Retina (tissue), 1 donor: ENCODE results near the gene BANF2.

ENCODE experiments used
- DNase-seq: peaks from one replicate; pipeline ENCODE4 v3.0.0-alpha.2; 2016

The BANF2 gene

GRCh38 chr20:17735959-17736621 lies 36.3 kb downstream of the BANF2 start:
- no peak for DNase-seq

GRCh38 chr20:17738154-17738553 lies 38.4 kb downstream of the BANF2 start:
- DNase-seq: no peak

- no peak for DNase-seq
Measured at GRCh38 chr20:17741220-17741619, 41.5 kb downstream of the BANF2 start.

- no peak for DNase-seq
Measured at GRCh38 chr20:17742731-17743130, 43.0 kb downstream of the BANF2 start.

DNA sequence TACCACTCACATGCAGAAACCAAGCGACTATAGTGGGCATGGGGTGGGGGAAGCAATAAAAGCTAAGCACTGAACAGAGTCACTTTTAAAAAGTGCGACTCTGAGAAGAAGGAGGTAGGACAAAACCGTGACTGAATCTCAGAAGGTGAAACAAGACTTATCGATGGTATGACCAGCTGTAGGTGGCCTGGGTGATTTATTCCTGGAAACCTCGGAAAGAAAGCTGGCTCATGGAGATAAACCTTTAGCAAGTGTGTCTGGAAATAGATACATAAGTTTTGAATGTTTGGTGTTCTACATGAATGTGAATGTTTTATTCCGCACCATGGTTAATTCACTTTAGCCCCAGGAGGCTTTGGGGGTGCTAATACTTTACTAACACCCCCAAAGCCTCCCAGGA lies 43.9 kb downstream of the BANF2 start:
- no peak for DNase-seq

DNA sequence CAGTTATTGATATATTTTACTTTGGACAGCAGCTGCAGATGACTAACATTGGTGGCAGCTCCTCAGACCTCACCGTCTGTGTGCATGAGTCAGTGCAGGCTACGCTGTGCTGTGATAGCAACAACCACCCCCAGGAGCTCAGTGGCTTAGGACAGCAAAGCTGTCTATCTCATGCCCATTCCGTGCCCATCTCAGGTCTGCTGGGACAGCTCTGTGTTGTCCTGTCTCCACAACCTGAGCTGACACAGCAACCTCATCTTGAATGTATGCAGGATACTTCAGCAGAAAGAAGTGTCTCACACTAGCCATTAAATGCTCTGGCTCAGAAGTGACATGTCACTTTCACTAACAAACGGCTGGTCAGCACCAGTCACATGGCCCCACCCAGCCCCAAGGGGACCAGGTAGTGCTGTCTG lies 47.7 kb downstream of the BANF2 start:
- peak; percentile 6 for DNase-seq

- no peak for DNase-seq
Measured at GRCh38 chr20:17748279-17748678, 48.5 kb downstream of the BANF2 start.

DNA sequence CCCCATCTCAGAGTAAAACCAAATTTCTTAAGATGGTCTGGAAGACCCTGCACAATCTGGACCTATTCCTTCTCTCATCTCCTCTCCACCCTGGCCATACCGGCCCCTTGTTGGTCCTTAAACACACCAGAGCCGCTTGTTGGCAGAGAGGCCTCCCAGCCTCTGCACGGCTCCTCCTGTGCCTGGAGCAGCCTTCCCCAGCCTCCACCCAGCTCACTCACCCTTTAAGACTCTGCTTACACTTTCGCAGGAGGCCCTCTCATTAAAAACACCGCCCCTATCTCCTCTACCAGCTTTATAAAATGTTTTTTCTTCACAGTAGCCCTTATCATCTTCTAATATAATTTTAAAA lies 49.8 kb downstream of the BANF2 start:
- no peak for DNase-seq

DNA sequence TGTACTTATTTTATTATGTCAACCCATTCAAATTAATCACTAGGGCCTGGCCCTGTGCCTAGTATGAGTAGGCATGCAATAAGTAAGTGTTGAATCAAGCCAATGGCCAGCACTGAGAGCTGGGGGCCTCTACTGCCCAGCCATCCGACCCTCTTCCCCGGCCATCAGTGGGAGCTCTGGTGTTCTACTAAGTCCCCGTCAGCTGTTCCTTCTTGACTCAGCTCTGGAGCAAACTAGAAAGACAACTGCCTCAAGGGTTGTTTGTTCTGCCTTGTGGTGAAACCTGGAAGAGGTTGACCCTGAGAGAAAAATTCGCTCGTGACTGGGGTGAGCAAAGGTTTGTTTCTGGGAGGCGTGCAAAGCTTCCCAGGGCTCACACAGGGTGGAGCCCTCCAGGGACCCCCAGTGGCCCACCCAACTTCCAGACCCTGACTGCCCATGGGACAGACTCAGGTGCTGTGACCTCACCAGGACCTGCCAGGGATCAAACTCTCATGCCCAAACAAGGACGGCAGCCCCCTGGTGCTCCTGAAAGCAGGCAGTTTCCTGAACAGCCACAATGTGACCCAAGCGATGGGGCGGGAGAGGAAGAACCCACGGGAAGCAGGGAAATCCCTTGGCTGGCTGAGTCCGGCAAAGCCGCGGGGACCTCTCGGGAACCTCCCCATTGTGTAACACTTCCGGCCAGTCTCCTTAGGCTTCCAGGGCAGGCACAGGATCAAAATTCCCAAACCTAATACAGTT lies 50.4 kb downstream of the BANF2 start:
- no peak for DNase-seq

- DNase-seq: no peak
Measured at GRCh38 chr20:17750722-17751045, 50.9 kb downstream of the BANF2 start.

GRCh38 chr20:17751640-17752039 lies 51.9 kb downstream of the BANF2 start:
- no peak for DNase-seq

DNA sequence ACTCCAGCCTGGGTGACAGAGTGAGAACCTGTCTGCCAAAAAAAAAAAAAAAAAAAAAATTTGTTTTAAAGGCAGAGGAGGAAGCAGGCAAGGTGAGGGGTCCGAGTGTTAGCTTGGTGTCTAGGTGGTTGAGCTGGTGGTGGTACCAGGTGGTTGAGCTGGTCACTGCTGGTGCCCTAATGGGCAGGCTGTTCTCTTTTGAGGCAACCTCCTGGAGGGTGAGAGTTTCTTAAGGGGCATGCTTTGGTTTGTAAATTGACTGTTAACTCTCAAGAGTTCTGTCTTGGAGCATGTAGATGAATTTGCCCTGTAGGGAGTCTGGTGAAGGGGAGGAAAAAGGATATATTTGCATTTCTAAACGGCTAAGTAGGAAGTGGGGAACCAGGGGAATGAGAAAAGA lies 52.7 kb downstream of the BANF2 start:
- DNase-seq: no peak

DNA sequence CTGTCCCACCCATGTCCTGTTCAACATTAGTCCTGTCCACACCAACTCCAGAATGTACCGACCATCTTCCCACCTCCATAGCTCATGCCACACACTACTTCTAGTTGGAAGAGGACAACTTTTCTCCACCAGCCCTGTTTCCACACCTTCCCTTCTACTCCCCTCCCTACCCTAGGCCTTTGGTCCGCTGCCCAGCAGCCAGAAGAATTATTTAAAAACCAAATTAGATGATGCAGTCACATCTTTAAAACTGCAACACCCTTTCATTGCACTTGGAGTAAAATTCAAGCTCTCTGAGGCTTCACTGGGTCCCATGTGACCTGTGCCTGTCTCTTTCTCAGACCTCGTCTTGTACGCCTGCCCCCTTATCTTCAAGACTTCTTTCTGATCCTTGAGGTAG lies 53.8 kb downstream of the BANF2 start:
- DNase-seq: no peak

DNA sequence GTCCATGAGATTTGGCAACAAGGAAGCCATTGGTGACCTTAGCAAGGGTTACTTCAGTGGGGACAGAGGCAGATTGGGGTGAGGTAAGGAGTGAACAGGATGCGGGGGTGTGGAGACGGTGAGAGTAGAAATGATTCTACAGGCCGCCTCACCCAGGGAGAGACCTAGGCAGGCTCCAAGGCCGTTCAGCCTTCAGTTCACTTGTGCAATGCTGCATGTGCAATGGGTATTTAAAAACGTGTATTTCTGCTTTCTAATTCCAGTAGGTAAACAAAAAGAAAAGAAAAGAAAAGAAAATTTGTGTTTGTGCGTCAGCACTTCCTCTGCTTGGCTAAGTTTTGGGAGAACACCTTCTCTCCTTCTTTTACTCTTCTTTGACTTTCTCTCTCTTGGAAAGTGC lies 56.8 kb downstream of the BANF2 start:
- DNase-seq: no peak

DNA sequence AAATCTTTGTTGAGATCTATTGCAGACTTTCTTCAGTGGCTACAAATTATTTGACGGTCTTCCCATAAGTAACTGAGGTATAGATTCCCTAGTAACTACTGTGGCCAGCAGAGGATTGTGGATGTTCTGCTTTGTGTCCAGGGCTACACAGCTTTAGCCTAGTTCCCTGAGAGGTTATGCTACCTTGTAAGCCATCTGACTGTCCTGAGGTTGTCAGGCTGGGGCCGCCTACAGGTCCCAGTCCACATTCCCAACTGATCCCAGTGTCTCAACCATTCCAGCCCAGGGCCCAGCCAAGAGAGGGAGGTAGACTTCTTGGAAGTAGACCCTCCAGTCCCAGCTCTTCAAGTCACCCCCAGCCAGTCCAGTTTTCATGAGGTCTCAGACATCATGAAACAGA lies 57.7 kb downstream of the BANF2 start:
- no peak for DNase-seq

GRCh38 chr20:17758010-17758409 lies 58.2 kb downstream of the BANF2 start:
- DNase-seq: no peak

- no peak for DNase-seq
Measured at GRCh38 chr20:17758512-17758911, 58.7 kb downstream of the BANF2 start.

DNA sequence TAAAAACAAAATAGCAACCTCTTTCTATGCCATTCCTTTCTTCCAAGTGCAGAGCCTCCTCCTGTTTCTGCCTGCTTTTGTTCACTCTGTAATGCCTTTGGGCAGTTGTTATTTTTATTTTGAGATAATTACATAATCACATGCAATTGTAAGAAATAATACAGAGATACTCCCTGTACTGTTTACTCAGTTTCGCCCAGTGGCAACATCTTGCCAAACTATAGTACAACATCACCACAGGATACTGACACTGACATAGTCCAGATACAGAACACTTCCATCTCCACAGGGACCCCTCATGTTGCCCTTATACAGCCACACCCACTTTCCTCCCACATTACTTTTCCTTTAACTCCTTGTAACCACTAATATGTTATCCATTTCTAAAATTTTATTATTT lies 59.7 kb downstream of the BANF2 start:
- no peak for DNase-seq

- DNase-seq: no peak
Measured at GRCh38 chr20:17761604-17762003, 61.8 kb downstream of the BANF2 start.

DNA sequence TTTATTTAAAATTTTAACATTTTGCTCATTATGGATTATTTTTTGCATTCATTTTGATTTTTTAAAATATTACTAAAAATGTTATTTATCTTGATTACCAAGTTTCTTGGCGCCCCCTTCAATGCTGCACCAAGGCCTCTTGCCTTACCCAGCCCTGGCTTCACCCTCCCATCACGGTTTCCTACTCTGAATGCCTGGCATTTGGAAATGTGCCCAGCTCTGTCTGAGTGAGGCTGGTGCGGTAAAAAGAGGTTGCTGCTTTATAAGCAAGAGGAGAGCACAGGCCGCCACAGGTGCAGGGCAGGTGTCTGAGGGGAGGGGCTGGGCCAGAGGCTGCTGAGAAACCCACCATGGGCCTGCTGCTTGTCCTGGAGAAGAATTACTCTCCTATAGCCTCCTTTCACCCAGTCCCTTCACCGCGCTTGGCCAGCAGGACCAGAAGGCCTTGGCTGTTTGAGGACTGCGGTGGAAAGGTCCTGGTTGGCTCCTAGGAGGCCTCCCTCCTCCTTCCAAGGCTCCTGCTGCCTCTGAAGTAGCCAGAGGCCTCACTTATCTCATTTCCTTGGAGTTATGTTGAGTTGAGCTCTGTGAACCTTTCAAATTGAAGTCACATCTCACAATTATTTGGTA lies 62.6 kb downstream of the BANF2 start:
- DNase-seq: no peak

DNA sequence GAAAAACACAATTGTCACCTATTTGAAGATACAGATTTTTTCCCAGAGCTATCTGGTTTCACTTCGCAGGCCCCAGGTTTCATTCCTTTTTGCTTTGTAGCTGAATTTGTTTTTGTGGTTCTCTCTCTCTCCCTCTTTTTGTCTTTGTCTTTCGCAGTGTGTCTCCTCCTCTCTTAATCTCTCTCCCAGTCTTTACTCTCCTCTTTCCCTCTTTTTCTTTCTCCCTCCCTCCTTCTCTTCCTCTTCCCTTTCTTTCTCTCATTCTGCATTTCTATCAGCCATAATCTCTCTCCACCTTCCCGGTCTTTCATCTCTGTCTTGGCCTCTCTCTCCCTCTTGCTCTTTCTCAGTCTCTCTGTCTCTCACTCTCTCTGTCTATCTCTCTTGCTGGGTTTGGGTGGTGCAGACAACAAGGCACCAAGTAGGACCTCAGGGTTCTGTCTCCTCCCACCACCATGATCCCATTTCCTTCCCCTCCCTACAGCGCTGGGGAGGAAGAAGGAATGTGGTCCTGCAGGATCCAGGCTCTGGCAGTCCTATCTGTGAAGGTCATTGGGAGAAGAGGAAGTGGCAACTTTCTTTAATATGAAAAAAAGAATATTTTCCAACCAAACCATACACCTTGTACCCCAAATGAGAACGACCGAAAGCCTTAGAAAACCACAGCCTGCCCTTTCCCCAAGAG lies 63.2 kb downstream of the BANF2 start:
- no peak for DNase-seq

- DNase-seq: no peak
Measured at GRCh38 chr20:17765017-17765416, 65.3 kb downstream of the BANF2 start.

- no peak for DNase-seq
Measured at GRCh38 chr20:17765584-17765983, 65.8 kb downstream of the BANF2 start.

DNA sequence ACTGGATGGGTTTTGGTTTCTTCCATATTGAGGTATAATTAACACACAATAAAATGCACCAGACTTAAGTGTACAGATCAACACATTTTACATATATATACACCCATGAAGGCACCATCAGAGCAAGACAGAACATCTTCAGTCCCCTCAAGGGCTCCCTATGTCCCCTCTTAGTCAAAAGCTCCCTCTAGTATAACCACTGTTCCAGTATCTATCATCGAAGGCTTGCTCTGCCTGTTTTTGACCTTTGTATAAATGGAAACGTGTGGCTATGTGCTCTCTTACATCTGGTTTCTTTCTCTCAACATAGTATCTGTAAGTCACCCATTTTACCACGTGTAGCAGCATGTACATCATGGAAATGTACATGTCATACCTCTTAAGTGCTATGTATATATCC lies 66.5 kb downstream of the BANF2 start:
- no peak for DNase-seq
